Posterior cingulate gyrus (tissue), 11 donors: Measurements from ENCODE around the gene CDC42BPA.

Experiments used
- DNase-seq, 10 donors: peaks; one replicate each; pipeline versions ENCODE4 v3.0.0 to v3.0.0-alpha.2; 2020 to 2021; ENCODE audit warnings: mixed read lengths in 3 of 10
- intact Hi-C: fragments of 100-400 bp; cut with DNase I; formaldehyde crosslinking; loops from one replicate; pipeline ENCODE4 v1.15.1; 2023

CDC42BPA gene

DNA sequence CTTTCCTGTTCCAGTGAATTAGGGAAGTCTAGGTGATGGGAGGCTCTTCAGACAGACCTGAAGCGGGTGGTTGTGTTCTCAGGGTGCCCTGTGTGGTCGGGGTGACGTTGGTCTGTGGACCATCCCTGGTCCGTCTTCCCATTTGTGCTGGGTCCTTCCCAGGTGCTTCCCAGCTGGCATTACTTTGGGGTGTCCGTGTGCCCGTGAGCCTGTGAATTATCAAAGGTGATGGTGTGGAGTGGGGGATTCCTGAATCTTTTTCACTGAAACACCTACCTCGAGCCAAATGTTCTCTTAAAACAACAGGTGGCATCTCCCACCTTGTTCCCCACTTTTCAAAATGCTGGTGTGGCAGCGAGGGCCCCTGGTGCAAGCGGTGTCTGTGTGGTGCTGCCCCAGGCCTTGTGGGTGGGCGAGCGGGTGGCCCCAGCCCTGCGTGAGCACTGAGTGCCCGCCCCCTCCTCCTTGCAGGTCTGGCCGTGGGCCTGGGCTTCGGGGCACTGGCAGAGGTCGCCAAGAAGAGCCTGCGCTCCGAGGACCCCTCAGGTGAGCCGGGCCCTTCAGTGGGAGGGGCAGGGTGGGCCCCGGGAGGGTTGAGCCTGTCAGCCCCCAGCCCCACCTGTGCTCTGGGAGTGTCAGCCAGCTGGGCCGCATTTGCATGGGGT lies 341.2 kb downstream of the CDC42BPA start:
- intact Hi-C loops, result no loop called here
- peak in 1 of 10 donors; percentile 73 for DNase-seq

DNA sequence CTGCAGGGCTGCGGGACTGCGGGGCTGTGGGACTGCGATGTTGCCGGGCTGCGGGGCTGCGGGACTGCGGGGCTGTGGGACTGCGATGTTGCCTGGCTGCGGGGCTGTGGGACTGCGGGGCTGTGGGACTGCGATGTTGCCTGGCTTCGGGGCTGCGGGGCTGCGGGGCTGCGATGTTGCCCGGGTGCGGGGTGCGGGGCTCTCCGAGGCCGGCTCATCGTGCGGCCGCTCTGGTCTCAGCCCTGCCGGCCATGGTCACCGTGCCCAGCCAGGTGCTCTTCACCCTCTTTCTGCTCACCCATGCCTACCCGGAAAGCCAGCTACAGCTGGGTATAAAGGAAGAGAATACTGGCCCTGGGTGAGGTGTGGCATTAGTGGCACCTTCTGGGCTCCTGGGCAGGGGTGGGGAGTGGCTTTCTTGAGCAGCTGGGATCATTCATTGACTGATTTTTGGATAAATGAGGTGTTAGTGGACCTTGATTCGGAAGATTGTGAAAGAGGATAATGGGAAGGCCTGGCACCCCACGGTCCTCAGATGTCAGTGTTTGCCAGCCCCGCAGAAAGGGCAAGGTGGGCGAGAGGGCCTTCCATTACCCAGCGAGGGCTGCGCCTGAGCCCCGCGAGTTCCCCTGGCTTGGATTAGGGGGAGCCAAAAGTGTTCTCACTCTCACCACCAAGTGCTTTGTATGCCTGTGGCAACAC lies 341.9 kb downstream of the CDC42BPA start:
- intact Hi-C loops, result no loop called here
- peak in 1 of 10 donors; percentile 80 for DNase-seq

DNA sequence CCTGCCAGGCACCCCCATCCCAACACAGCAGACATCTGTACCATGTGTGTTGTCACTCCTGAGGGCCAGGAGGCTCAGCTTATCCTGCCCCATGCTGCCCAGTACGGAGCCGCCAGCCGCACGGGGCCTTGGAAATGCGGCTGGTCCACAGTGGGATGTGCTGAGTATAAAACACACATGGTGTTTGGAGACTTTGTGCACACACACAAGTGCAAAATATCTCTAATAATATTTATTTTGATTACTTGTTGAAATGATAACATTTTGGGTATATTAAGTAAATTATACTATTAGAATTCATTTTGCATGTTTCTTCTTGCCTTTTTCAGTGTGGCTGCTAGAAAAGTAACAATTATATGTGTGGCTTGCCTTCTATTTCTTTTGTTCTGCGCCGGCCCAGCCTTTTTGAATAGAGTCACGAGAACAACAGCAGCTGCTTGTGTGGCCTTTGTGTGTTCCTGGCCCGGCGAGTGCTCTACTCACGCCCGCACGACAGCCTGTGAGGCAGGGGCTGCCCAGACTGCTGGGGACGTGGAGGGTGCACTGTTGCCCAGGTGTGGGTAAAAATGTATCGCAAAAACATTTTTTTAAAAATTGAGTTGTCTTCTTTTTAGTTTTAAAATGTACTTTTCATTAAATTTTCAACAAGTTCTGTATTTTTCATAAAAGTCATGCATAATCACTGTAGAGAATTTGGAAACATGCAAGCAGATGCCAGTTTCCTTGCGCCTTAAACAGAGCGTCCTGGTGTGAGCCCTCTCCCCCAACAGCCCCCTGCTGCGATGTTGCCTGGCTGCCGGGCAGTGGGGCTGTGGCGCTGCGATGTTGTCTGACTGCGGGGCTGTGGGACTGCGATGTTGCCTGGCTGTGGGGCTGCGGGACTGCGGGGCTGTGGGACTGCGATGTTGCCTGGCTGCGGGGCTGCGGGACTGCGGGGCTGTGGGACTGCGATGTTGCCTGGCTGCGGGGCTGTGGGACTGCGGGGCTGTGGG lies 342.7 kb downstream of the CDC42BPA start:
- intact Hi-C loops, result no loop called here

DNA sequence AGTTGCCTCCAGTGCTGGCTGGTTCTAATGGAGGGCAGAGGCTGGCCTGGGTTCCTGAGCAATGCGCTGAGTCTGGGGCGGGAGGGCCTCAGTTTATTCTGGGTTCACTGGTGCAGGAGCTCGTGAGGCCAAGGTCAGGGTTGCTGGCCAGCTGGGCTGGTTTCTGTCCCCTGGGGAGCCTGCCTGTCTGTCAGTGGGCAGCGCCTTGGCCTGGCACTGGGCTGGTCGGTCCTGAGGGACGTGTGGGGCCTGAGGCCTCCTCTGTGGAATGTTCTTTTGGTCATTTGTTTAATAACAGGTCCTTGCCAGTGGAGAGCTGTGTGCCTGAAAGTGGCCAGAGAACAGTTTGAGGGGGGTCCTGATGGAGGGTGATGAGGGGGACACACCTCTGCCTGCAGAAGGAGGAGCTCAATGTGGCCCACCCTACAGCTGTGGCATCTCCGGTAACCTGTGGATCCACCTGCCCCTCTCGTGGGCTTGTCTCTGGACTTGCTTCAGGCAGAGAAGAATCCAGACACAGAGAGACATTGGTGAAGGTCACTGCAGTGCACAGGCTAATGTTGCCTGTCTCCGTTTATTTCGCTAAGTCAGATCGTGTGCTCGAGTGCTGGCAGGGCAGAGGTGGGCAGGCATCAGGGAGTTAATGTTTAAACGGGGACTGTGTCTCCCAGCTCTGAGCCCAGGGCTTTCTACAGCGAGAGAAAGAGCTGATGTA lies 343.6 kb downstream of the CDC42BPA start:
- peak in 1 of 10 donors; percentile 68 for DNase-seq
- intact Hi-C loops, result no loop called here

More for the DNA sequence above, 342.7 kb downstream of the CDC42BPA start:
- peak in 9 of 10 donors; percentile 58 to 96 (median 76) for DNase-seq

DNA sequence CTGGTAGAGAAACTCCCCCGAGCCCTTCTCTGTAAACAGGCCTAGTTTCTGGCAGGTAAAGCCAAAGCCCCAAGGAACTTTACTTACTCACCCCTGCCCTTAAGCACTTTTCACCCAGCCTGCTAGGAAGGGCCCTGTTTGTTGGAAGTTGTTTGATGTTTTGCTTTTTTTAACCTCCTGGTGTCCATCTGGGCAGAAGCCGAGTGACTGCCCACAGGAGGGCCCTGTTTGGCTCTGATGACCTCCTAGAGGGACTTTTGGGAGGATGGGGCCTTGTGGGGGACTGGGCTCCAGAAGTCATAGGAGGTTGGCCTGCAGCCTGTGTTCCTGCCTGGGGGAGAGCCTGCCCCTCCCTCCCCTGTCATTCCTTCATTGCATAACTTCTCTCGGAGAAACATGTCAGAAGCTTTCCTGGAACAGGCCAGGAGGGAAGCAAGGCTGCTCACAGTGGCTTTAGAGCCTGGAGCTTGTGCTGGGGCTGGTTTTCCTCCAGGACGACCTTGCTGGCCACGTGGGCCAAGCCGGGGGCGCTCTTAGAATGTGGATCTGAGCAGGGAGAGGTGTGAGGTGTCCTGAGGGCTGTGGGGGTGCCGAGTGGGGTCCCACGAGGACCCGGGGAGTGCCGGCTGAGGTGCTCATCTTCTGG lies 344.3 kb downstream of the CDC42BPA start:
- DNase-seq, result peak in 1 of 10 donors; percentile 76
- intact Hi-C loops, result no loop called here

DNA sequence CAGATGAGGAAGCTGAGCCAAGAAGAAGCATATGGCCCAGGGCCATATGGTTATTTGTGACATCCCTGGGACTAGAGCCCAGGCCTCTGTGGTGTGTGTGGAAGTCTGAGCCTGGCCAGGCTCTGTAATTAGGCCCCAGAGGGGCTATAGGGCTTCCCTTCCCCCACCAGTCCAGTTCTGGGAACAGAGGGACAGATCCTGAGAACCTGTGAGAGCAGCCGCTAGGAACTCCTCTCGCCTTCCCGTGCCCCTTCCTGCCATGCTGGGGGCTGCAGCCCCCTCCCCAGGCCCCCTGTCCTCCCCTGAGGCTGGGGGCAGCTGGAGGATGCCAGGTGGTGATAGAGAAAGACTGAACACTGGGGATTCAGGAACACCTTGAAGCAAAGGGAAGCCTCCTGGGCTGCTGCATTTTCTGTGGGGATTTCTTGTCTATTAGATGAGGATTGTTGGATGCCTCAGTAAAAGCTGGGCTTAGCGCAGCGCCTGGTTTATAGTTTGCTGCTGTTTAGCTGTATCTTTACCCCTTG lies 344.9 kb downstream of the CDC42BPA start:
- DNase-seq, result peak in 1 of 10 donors; percentile 36
- intact Hi-C loops, result no loop called here

DNA sequence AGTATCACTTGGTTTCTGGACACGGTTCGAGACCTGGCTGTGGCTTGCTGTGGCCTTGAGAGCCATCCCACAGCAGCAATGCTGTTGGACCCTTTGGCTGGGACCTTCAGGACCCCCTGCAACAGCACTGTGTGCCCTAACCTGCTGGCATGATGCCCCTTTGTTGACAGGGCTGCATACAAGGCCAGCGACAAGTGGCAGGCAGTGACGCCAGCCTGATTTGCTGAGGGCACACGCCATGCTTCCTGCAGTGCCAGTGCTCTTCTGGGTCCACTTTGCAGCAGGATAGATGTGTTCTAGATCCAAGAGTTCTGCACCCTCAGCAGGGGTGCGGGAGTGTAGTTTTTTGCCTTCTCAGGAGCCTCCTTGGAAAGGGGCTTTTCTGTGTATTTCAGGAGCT lies 345.4 kb downstream of the CDC42BPA start:
- peak in 1 of 10 donors; percentile 56 for DNase-seq
- intact Hi-C loops, result no loop called here

DNA sequence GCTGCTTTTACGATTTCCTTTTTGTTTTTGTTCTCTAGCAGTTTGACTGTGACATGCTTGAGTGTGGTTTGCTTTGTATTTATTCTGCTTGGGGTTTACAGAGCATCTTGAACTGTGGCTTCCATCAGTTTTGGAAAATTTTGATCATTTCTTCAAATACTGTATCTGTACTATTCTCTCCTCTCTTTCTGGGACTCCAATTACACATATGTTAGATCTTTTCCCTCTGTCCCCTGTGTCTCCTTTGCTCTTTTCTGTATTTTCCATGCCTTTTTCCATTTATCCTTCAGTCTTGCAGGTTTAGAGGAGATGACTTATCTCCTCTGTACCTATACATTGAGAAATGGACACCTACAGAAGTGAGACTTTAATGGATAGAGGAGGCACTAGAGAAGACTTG lies 346.5 kb downstream of the CDC42BPA start:
- DNase-seq, result no peak
- intact Hi-C loops, result no loop called here

DNA sequence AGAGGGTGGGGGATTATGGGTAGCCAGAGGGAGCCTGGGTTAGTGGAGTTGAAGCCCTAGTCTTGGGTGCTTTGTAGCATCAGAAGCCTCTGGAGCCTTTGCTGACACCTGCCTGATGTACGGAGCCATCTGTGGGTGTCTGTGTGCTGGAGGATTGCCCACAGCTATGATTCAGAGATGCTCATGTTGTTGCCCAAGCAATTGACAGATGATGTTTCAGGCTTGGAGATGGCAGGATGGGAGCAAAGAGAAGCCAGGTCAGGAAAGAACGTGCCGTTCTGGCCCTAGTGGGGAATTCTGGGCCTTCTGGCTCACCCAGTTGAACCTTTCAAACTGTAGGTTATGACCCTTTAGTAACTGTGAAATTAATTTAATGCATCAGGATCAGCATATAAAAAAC lies 350.6 kb downstream of the CDC42BPA start:
- DNase-seq, result peak in 5 of 10 donors; percentile 45 to 90 (median 61)
- intact Hi-C loops, result no loop called here

DNA sequence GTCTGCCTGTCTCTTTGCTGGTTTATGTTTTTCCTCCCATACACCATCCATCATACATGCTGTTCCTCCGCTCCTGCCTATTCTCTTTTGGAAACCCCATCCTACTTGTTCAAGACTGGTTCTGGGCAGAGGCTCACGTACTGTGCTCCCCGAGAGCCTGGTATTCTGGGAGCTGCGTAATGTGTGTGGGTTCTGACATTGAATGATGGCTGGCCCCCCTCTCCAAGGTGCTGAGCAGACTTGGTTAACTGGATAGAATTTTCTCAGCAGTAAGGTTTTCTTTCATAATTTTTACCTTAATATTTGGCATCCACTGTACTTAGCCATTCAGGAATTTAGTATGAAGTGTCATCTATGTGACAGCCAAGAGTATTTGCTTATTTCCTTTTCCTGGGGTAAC lies 351.6 kb downstream of the CDC42BPA start:
- peak in 1 of 10 donors; percentile 60 for DNase-seq
- intact Hi-C loops, result no loop called here

DNA sequence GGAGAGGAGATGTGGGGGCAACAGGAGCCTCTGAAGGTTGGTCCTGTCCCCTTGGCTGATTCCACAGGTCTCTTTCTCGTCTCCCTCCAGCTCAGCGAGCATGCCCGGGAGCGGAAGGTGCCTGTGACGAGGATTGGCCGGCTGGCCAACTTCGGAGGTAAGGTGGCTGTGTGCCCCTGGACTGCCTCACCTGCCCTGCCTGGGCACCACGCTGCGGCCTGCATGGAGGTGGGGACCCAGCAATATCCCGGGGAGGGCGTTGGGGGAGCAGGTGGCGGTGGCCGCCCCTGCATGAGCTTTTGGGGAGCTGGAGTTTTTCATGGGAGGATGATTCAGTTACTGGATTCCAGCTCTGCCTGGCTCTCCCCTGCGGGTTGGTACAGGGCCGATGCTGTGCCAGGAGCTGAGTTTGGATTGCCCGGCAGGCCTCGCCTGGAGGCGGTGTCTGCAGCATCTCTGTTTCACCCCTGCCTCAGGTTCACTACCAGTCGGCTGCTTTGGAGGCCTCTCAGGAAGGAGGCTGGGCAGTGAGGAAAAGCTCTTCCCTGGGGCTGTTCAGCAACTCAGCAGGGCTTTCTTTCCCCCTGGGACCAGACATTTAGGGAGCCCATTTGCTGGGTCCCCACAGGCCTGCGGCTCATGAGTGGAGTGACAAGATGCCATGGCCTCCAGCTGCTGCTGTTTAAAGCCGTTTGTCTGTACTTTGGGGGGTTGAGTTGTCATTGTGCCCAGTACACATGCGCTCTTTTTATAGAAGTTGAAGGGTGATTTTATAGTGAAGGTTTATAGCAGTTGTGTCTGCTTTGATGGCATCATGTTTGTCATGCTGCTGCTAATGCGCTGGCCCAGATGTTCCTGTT lies 352.5 kb downstream of the CDC42BPA start:
- DNase-seq, result peak in 2 of 10 donors; percentile 88 to 92
- intact Hi-C loops, result no loop called here

DNA sequence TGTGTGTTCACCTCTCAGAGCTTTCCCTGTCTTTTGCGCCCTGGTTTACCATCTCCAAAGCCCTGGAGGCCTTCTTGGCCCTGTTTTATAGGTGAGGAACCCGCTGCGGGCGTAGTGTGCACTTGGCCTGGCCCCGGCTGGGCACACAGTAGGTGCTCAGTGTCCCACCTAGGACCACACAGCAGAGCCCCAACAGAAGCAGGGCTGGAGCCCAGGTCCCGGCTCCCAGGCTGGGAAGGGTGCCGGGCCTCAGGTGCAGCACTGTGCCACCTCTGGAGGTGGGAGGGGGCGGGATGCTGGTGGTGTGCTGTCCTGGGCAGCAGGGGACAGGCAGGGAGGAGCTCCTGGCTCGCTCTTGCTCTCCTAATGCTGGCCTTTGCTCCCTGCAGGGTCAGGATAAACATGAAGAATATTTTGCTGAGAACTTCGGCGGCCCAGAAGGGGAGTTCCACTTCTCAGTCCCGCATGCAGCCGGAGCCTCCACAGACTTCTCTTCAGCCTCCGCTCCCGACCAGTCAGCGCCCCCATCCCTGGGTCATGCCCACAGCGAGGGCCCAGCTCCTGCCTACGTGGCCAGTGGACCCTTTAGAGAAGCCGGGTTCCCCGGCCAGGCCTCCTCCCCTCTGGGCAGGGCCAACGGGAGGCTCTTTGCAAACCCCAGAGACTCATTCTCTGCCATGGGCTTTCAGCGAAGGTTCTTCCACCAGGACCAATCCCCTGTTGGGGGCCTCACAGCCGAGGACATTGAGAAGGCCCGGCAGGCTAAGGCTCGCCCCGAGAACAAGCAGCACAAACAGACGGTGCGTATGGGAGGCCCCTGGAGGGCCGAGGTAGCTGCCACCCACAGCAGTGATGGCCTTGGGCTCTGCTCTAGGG lies 353.4 kb downstream of the CDC42BPA start:
- peak in 2 of 10 donors; percentile 83 to 86 for DNase-seq
- intact Hi-C loops, result no loop called here

DNA sequence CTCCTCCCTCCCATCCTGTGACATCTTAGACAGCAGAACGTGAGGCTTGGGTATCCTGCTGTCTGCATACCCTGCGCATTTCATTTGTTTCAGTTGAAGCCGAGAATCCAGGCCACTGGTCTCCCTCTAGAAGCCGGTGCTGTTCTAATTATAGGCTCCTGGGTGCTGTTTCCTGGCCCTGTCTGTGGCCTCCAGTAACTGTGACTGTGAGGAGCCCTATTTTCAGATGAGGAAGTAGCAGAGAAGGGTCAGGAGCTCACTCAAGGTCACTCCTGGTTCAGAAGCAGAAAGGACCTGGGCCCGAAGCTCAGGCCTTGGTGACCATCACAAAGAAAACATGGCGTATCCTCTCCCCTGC lies 354.2 kb downstream of the CDC42BPA start:
- no peak for DNase-seq
- intact Hi-C loops, result no loop called here

DNA sequence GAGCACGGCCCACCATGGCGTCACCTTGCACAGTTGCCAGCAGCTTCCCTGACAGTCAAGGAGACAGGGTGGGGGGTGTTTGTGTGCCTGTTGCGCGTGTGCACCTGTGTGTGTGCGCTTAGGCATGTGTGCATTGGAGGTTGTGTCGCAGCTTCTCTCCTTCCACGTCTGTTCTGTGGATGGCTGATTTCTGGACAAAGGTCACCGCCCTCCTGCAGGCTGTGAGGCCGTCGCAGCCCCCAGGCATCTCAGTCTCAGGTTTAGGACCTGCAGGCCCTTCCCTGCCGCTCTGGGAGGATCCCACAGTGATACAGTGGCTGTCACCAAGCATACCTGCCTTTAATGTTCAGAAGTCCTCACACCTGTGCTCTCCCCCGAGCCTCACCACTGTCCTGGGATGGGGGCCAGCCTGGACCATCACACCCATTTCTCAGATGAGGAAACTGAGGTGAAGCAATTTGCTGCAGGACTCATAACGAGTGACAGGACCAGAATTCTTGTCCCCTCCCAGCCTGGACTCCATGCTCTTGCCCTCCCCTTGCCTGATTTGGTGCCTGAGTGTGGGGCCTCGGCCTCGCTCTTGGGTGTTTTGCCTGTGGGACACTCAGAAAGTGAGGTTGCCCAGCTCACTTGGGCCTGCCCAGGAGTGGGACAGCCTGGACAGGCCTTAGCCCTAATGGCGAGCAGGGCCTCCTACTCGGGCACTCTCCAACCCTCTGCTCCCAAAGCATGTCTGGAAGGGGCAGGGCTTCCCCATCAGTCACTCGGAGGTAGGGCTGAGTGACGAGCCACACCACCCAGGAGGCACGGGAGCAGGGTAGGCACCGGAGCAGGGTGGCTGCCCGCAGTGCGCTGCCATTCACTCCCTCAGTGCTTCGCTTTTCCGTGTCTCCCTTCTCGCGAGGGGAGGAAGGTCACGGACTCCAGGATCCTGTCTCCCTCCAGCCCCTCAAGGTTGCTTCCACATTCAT lies 355.6 kb downstream of the CDC42BPA start:
- peak in 2 of 10 donors; percentile 46 to 68 for DNase-seq

DNA sequence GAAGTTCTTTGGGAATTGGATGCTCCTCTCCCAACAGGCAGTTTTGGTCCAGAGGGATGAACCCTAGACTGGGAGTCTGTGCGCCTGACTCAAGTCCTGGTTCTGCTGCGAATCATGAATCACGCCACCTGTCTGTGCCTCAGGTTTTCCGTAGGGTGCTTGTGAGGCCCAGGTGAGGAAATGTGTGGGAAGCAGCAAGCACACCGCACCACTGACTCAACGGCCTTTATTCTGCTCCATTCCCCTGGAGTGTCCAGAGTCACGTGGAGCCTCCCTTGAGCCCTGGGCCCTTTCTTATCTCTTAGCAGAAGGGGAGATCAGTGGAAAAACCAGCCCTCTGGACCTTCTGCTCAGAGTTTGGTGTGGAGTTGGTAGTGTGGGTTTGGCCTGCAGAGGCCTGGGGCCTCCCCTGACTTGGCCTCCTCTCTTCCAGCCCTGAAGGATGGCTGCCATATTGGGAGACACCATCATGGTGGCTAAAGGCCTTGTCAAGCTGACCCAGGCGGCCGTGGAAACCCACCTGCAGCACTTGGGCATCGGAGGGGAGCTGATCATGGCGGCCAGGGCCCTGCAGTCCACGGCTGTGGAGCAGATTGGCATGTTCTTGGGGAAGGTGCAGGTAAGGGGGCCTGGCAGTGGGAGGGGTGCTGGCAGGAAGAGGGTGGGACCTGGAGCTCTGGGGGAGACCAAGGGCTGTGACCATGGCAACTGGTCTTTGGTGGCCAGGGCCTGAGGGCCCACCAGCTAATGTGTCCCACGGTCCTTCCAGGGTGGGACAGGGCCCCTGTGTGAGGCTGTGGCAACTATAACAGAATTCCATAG lies 357.1 kb downstream of the CDC42BPA start:
- no peak for DNase-seq
- intact Hi-C loops, result no loop called here

More for the DNA sequence above, 355.6 kb downstream of the CDC42BPA start:
- intact Hi-C loops, result no loop called here

DNA sequence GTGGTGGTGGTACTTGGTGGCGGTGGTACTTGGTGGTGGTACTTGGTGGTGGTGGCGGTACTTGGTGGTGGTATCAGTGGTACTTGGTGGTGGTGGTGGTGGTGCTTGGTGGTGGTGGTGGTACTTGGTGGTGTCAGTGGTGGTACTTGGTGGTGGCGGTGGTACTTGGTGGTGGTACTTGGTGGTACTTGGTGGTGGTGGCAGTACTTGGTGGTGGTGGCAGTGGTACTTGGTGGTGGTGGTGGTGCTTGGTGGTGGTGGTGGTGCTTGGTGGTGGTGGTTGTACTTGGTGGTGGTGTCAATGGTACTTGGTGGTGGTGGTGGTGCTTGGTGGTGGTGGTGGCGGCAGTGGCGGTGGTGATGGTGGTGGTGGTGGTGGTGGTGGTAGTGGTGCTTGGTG lies 358.0 kb downstream of the CDC42BPA start:
- intact Hi-C loops, result no loop called here
- no peak for DNase-seq
